GM23248 (cell line): ENCODE measurements around the gene PEG3.

Source experiments
- EZH2 ChIP-seq: fragments of 200-600 bp; sonication (generic); IDR thresholded peaks from 2 replicates; pipeline ENCODE4 v1.6.1; 2018; ENCODE audit warnings: antibody characterized with exemption, mild to moderate bottlenecking; ENCODE audit not compliant: insufficient read depth, poor library complexity, severe bottlenecking
- EZH2phosphoT487 ChIP-seq: fragments of 200-600 bp; sonication (generic); IDR thresholded peaks from 2 replicates; pipeline ENCODE4 v1.6.1; 2018; ENCODE audit warnings: antibody characterized with exemption, moderate library complexity, mild to moderate bottlenecking, low read depth; ENCODE audit not compliant: insufficient read depth

GRCh38 chr19:56814656-56815055 lies 25.9 kb downstream of the PEG3 start:
- TF ChIP-seq EZH2phosphoT487 (no peak), EZH2 (no peak)
